Measurements from ENCODE around the gene ZNF606.

DNA sequence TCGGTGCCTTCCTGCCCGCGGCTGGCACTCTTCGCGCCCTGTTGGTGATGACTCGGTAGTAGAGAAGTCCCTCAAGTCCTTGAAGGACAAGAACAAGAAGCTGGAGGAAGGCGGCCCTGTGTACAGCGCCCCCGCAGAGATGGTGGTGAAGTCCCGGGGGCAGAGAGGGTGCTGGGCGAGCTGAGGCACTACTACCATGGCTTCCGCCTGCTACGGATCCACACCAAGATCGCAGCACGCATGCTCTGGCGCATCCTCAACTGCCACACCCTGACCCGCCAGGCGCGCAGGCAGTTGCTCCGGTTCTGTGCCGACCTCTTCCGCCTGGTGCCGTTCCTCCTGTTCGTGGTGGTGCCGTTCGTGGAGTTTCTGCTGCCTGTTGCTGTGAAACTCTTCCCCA lies 42.3 kb upstream of the ZNF606 start:
- no peak for TF ChIP-seq POLR2A (IDR thresholded peaks at IDR 0.05; ENCODE audit: low read depth, low read length)
- TF ChIP-seq, protein P1, sequence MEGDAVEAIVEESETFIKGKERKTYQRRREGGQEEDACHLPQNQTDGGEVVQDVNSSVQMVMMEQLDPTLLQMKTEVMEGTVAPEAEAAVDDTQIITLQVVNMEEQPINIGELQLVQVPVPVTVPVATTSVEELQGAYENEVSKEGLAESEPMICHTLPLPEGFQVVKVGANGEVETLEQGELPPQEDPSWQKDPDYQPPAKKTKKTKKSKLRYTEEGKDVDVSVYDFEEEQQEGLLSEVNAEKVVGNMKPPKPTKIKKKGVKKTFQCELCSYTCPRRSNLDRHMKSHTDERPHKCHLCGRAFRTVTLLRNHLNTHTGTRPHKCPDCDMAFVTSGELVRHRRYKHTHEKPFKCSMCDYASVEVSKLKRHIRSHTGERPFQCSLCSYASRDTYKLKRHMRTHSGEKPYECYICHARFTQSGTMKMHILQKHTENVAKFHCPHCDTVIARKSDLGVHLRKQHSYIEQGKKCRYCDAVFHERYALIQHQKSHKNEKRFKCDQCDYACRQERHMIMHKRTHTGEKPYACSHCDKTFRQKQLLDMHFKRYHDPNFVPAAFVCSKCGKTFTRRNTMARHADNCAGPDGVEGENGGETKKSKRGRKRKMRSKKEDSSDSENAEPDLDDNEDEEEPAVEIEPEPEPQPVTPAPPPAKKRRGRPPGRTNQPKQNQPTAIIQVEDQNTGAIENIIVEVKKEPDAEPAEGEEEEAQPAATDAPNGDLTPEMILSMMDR (IDR thresholded peaks at IDR 0.05; ENCODE audit: extremely low read depth in 1 of 2, insufficient read depth in 1 of 2, low read depth in 1 of 2, low read length in 2 of 2): no peak
- no peak for TF ChIP-seq MYC (IDR thresholded peaks at IDR 0.05; ENCODE audit: low read depth, low read length)
- TF ChIP-seq POLR2AphosphoS5 (IDR thresholded peaks at IDR 0.05; ENCODE audit: insufficient read depth, low read depth, low read length): no peak
- no peak for TF ChIP-seq EZH2 (IDR thresholded peaks at IDR 0.05; ENCODE audit: borderline replicate concordance, low read depth, low read length, severe bottlenecking)
- TF ChIP-seq, protein P2, sequence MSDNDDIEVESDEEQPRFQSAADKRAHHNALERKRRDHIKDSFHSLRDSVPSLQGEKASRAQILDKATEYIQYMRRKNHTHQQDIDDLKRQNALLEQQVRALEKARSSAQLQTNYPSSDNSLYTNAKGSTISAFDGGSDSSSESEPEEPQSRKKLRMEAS (IDR thresholded peaks at IDR 0.05; ENCODE audit: insufficient read depth, insufficient read length): no peak
